C4-2B (cell line): Measurements from ENCODE around the gene APLF.

Experiments
- CTCF ChIP-seq: fragments of 450-650 bp; conservative IDR thresholded peaks from 2 replicates; pipeline ENCODE4 v1.5.1; 2017; ENCODE audit warnings: mild to moderate bottlenecking
- ZFX ChIP-seq: fragments of 450-650 bp; IDR thresholded peaks from 2 replicates; pipeline ENCODE4 v1.6.1; 2017

GRCh38 chr2:68467077-68467960, at the start of gene APLF, which contains the start of gene FBXO48:
- TF ChIP-seq CTCF (no peak), ZFX (no peak)
